Peyer's patch (tissue), 4 donors: Measurements from ENCODE around the gene PDZD2.
A peak's percentile ranks its signal among the peaks of the same experiment; 100 is the strongest.

Experiments used
- CTCF ChIP-seq, 6 experiments: fragments of 450-650 bp in 4 of 6; fragments of 200-600 bp in 2 of 6; sonication (generic) in 1 of 6; IDR thresholded peaks; one replicate each; pipeline ENCODE4 v1.5.1; 2017 to 2019; ENCODE audit warnings: antibody characterized with exemption in 6 of 6, mild to moderate bottlenecking in 3 of 6, moderate library complexity in 1 of 6
- POLR2A ChIP-seq, 2 donors: fragments of 450-650 bp; IDR thresholded peaks; one replicate each; pipeline ENCODE4 v1.5.1; 2017; ENCODE audit warnings: antibody characterized with exemption in 2 of 2, mild to moderate bottlenecking in 2 of 2, moderate library complexity in 2 of 2

GRCh38 chr5:32057187-32058096 is 418.5 kb downstream of the PDZD2 start:
- TF ChIP-seq CTCF (IDR thresholded peaks at IDR 0.05), result peak in 1 of 6 experiments; percentile 16
- no peak for TF ChIP-seq POLR2A (IDR thresholded peaks at IDR 0.05)
